Renal pelvis (tissue), 4 donors: ENCODE results near the gene B9D2. TPM values are rescaled to one million over a fixed set of nuclear protein-coding genes. Genes with fewer than 3 reads are reported as not detected.
"Not testable (repeated sequence)": the region's sequence is repeated elsewhere in the genome, so short reads cannot be mapped to it uniquely, and the experiment has no call there.

ENCODE experiments used
- DNase-seq: peaks from one replicate; pipeline ENCODE4 v3.0.0-alpha.2; 2013
- polyA plus RNA-seq, 3 donors: library from polyadenylated mRNA; unstranded; fragments of 120-200 nt; gene quantifications; one replicate each; pipeline ENCODE4 v1.2.1, GENCODE V29; 2013; ENCODE audit not compliant: insufficient read length in 3 of 3

B9D2 gene
- polyA plus RNA-seq, 3 donors, result 9.5 to 10.3 (median 10.3) TPM

DNA sequence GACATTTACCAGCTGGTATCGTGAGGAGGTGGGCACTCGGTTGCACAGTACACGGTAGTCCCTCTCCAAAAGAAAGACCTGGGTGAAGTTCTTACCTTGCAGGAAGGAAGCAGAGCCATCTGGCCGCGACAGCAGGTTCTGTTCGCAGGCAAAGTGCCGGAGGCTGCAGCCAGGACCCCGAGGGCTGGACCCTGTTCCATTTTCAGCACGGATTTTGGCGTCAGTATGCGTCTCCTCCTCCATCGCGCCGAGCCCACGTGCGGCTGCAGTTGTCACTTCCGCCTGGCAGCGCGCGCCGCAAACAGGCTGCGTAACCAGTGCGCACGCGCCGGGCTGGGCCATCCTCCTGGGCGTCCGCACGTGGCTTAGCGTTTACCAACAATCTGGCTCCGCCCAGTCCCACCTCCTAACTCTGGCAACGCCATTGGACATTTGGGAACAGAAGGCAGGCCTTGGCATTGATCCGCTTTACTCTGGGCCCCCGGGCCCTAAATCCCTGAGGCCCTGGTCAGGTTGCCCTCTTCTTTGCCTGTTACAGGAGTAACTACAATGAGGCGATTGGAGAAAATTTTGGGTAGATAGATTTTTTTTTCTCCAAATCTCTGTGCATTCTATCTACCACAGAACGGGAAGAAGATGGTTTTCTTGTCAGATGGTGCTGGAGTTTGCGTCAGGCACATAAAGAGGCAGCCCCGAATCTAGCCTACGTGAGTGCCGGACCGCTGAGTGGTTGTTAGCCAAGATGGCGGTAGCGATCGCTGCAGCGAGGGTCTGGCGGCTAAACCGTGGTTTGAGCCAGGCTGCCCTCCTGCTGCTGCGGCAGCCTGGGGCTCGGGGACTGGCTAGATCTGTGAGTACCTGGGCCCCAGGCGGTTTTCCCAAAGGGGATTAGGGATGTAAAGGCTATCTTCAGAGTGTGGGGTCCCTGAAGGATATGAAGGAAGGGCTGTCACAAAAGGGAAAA, 33.4 kb upstream of the B9D2 start, which contains the start of the genes BCKDHA and EXOSC5:
BCKDHA (plus strand) TSS at position 733 of the 964 bp plus-strand sequence; CDS start at position 743, 10 bp downstream.
EXOSC5 (minus strand) TSS at position 274 of the 964 bp plus-strand sequence; CDS start at position 243, 31 bp downstream.
- DNase-seq, result peak; percentile 100

DNA sequence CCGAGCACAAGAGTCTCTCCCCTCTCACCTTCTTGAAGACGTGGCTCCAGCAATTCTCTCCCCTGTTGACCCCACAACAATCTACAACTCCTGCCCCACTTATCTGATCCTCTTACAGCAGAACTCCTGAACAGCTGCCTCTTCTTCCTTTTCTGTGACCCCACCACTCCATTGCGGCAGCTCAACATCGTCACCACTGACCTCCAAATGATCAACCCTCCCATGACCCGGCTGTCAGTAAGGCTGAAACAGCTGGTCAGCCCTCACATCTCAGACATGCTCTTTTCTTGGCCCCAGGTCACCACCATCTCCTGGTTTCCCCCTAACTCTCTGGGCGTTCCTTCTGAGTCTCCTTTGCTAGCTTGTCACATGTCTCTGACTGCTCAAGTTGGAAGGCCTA, 31.4 kb upstream of the B9D2 start:
- DNase-seq, result no peak

DNA sequence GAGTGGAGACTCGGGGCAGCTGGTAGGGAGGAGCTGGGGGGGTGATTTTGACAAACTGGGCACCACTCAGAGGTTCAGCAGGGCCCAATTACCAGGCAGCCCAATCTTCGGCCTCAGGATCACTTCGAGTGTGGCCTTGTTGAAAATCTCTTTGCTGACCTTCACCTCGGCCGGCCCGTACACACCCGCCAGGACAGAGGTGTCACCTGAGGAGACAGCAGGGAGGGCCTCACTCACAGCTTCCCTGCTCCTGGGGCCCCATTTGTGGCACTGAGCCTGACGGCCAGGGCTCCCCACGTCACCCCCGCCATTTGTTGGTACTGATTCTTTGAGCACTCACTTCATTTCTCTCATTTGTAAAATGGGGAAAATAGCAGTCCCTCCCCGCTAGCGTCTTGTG, 28.8 kb upstream of the B9D2 start:
- no peak for DNase-seq

DNA sequence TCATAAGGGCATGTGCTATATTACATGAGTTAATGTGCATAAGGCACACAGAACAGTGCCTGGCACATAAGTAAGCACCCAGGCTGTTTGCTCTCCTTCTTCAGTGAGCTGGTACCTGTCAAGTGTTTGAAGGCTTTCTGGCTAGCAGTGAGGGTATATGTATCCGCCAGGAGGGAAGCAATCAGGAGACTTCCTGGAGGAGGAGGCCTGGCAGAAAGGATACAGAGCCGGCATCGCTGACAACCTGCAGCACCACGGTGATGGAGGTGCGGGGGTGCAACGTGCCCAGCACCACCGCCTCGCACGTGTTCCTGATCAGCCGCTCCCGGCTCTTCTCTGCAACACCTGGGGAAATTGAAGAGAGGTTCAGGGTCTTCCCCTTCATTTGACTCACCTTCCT, 27.7 kb upstream of the B9D2 start:
- no peak for DNase-seq

DNA sequence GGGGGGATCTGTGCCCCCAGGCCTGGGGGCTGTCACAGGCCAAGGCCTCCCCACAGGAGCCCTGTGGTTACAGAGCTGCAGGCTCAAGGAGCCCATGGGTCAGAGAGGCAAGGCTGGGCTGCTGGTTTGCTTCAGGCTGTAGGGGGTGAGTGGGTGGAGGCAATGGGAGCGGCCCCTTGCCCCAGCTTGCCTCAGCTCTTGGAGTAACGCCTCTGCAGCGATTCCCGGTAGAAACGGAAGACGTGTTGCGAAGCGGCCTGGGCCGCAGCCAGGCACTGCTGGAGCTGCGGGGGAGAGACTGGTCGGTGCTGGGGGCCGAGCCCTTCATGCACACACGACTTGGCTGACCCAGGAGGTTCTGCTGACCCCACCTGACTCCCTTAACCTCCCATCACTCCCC, 22.5 kb upstream of the B9D2 start:
- DNase-seq, result no peak

DNA sequence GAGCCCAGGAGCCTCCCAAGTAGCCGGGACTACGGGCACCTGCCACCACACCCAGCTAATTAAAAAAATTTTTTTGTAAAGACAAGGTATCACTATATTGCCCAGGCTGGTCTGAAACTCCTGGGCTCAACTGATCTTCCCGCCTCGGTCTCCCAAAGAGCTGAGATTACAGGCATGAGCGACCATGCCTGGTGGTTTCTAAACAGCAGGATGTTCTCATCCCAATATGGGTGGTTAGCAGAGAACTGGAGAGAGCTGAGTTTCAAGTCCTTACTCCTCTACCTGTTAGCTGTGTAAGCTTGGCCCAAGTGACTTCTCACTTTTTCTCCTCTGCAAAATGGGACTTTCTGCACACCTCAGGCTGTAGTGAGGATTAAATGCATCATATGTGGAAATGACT, 20.4 kb upstream of the B9D2 start:
- DNase-seq, result no peak

DNA sequence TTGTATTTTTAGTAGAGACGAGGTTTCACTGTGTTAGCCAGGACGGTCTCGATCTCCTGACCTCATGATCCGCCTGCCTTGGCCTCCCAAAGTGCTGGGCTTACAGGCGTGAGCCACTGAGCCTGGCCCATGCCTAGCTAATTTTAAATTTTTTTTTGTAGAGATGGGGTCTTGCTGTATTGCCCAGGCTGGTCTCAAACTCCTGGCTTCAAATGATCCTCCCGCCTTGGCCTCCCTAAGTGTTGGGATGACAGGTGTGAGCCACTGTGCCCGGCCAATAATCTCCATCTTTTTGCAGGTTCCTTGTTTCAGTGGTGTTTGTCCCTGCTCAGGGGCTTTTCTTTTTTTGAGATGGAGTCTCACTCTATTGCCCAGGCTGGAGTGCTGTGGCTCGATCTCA, 17.6 kb upstream of the B9D2 start:
- DNase-seq, result not testable (repeated sequence)

DNA sequence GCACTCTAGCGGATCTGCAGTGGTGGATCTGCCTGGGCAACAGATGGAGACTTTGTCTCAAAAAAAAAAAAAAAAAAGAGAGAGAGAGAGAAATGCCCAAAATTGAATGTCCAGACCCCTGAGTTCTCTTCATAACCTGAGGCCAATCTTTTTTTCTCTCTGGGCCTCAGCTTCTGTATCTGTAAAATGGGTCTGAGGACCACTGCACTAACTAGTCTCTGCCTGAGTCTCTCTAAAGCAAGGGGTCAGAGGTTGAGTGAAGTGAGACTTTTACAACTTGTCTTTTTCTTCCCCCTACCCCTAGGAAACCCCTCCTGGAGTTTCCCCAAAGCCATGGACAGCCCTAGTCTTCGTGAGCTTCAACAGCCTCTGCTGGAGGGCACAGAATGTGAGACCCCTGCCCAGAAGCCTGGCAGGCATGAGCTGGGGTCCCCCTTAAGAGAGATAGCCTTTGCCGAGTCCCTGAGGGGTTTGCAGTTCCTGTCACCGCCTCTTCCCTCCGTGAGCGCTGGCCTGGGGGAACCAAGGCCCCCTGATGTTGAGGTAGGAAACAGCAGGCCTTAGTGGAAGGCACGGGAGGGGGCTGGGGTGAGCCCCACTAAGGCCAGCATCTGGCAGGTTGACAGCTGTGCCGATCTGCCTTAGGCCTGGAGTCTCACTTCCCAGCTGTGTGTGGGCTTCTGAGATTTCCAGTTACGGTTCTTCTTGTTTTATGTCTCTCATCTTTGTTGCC, 14.2 kb upstream of the B9D2 start:
- DNase-seq, result no peak

DNA sequence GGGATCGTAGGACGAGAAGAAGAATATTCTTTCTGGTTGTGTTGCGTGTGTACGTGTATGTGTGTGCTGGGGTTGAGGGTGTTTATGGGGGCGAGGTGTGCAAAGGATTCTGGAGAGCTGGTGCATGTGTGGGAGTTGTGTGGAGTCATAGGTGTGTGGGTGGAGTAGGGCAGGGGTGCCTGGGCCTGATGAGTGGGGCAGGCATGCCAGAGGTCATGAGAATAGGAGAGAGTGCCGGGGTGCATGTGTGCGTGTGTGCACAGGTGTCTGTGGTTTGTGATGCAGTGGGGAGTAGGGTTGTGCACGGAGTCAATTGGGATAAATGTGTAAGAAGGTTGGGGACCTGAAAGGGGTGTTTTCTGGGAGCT, 13.0 kb upstream of the B9D2 start:
- DNase-seq, result no peak

DNA sequence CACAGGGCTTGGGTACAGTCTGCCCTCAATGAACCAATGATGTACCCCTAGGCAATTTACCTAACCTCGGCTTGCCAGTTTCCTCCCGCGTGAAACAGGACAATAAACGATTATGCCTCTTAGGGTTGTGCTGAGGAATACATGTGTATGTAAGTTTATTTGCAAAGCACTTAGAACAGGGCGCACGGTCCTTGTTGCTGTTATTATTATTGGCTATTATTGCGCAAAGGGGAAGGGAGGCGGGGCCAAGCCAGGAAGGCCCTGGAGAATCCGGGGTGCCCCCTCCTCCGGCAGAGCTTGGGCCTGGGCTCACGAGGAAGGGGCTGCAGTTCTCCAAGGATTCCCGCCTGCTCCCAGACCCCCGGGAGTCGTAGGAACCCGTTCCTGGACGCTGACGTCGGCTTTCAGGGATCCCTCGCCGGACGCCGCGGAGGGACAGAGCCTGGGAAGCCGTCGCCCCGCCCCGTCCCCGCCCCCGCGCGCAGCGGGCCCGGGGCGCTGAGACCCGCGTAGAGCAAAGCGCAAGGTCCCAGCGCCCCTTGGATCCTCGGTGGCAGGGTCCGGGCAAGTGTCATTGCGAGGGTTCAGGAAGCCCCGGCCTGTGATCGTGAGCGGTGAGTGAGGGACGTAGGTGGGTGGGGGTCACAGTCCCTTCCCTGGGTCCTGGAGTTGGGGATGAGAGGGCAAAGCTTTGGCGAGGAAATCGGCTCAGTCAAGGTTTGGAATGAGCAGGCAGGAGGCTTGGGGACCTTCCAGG, 12.5 kb upstream of the B9D2 start, which contains the start of gene TMEM91:
TMEM91 (plus strand) TSS at position 293 of the 757 bp plus-strand sequence. CDS start 1,777 bp downstream, outside the sequence.
- no peak for DNase-seq

DNA sequence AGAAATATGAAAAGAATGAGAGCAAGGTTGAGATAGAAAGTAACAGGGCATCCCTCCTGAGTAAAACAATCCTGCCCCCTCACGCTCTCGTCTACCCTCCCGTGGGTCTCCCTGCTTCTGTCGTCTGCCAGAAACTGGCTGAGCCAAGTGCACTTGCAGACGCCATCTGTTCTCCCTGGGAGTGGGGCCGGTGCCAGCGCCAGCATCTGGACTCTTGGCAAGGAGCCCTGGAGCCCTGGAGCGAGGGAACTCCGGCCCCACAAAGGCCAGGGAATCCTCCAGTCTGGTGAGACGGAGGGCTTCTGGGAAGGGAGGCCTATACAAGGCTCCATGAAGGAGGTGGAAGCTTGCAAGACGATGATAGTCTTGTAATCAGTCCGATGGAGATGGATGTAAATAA, 10.0 kb upstream of the B9D2 start:
- DNase-seq, result no peak

DNA sequence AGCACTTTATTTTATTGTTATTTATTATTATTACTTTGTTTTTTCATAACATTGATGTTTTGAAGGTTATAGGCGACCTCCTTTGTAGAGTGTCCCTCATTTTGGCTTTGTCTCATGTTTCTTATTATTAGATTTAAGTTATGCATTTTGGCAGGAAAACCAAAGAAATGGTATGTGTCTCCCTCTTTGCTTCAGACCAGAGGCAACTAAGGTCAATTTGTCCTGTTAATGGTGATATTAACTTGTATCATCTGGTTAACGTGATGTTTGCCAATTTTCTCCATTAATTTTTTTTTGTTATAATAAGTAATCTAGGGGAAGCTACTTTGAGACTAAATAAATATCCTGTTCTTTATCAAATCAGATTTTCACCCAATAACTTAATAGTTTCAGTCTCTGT, 8.6 kb upstream of the B9D2 start:
- DNase-seq, result no peak

DNA sequence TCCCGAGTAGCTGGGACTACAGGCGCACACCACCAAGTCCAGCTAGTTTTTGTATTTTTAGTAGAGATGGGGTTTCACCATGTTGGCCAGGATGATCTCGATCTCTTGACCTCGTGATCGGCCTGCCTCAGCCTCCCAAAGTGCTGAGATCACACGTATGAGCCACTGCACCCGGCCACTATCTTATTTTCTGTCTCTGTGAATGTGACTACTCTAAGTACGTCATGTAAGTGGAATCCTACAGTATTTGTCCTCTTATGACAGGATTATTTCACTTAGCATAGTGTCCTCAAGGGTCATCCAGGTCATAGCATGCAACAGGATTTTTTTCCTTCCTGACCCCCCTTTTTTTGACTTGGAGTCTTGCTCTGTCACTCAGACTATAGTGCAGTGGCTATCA, 7.6 kb upstream of the B9D2 start:
- DNase-seq, result no peak

DNA sequence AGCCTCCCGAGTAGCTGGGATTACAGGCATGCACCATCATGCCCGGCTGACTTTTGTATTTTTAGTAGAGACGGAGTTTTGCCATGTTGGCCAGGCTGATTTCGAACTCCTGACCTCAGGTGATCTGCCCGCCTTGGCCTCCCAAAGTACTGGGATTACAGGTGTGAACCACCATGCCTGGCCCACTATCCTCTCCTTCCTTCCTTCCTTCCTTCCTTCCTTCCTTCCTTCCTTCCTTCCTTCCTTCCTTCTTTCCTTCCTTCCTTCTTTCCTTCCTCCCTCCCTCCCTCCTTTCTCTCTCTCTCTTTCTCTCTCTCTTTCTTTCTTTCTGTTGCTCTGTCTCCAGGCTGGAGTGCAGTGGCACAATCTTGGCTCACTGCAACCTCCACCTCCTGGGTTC, 7.2 kb upstream of the B9D2 start:
- DNase-seq, result not testable (repeated sequence)

DNA sequence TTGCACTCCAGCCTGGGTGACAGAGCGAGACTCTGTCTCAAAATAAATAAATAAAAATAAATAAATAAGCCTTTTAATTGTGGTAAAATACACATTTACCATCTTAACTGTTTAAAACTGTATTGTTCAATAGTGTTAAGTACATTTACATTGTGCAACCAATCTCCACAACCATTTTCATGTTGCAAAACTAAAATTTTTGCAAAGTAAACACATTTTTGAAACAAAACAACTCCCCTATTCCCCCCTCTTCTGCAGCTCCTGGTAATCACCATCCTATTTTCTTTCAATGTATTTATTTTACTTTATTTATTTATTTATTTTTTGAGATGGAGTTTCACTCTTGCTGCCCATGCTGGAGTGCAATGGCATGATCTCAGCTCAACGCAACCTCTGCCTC, 5.8 kb upstream of the B9D2 start:
- DNase-seq, result no peak

DNA sequence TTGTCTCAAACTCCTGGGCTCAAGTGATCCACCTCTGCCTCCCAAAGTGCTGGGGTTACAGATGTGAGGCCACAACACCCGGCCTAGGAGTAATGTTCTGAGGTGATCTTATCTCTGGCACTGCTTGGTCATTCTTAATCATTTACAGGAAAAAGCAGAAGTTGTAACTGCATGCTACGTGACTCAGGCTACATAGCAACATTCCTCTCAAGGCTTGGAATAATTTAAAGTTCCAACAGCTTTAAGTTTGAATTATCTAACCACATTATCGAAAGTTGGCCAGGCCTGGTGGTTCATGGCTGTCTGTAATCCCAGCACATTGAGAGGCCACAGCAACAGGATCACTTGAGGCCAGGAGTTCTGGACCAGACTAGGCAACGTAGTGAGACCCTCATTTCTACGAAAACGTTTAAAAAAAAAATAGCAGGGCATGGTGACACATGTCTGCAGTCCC, 3.9 kb upstream of the B9D2 start:
- no peak for DNase-seq

DNA sequence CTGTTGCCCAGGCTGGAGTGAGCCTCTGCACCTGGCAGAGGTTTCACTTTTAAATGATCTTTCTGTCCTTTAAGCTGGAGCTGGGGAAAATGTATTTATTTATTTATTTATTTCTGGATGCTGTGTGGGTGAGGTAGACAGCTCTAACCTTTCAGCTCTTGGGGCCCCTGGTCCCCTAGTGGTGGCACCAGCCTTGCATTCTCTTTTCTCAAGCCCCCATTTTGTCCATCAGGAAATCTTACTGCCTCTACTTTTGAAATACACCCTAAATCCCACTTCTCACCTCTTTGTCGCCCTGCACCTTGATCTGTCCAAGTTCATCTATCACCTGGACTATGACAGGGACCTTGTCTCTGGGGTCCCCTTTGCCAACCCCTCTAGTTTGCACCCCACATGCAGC, 2.1 kb upstream of the B9D2 start:
- no peak for DNase-seq

DNA sequence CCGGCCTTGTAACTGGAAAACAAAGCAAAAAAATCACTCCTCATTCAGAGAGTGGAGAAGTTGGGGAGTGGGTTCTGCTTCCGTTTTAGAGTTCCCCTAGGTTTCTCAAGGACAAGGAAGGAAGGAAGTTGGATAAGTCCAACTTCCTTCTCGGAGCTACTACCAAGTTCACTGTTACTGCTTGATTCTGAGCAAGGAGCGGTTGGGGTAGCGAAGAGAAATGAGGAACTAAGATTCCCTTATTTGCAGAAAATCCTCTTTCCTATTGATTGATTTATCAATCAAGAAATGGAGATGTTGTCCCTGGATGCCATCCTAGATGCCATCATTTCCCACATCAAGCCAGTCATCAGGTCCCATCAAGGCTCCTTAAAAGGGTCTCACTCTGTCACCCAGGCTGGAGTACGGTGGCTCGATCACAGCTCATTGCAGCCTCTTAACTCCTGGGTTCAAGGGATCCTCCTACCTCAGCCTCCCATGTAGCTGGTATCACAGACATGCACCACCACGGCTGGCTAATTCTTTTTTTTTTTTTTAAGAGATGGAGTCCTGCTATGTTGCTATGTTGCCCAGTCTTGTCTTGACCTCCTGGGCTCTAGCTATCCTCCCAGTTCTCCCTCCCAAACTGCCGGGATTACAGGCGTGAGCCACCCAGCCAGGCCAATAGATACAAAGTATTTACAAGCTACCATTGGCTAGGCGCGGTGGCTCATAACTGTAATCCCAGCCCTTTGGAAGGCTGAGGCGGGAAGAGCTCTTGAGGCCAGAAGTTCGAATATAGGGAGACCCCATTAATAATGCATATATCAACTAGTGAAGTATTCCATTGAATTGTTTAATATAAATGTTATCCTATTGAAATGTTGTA, 809 bp upstream of the B9D2 start:
- DNase-seq, result no peak

DNA sequence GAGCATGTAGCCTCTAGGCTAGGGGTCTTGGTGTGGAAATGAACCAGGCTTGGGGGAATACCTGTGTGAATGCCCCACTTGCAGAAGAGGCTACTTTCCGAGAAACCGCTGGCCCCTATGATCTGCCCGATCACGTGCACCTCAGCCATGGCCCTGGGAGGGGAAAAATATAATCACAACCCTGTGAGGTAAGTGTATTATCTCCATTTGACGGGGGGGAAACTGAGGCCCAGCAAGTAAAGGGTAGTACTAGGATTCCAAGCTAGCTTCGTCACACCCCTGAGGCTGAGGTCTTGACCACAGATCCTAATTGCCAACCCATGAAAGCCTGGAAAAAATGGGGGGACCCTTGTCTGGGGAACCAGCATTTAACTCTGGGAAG, 587 bp downstream of the B9D2 start:
- no peak for DNase-seq

DNA sequence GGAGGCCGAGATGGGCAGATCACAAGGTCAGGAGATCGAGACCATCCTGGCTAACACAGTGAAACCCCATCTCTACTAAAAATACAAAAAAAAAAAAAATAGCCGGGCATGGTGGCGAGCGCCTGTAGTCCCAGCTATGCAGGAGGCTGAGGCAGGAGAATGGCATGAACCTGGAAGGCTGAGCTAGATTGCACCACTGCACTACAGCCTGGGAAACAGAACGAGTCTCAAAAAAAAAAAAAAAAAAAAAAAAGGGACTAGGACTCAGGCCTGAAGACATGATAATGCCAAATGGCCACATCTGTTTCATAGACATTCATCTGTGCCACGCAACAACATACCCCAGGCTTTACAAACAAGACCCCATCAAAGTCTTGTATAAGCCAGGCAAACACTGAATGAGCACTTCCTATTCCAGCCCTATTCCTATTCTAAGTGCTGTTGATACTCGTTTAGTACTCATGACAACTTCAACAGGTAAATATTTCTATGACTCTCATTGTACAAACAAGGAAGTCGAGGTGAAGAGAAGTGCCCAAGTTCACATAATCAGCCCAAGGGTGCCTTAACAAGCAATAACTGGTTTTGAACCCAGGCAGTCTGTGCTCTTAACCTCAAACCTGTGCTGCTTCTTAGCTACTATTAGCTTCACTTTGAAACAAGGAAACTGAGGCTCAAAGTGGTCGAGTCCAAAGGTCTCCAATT, 1.7 kb downstream of the B9D2 start:
- no peak for DNase-seq
